Measurements from ENCODE around the gene TADA2B. TPM values are rescaled to one million over a fixed set of nuclear protein-coding genes. Genes with fewer than 3 reads are reported as not detected.

TADA2B gene
- polyA plus RNA-seq, 3 donors = 2.0 to 10.2 (median 2.6) TPM

GRCh38 chr4:7048642-7049041 lies 5.5 kb downstream of the TADA2B start:
- H3K4me2 ChIP-seq (replicated peaks; ENCODE audit: extremely low read depth, low read length, poor library complexity, severe bottlenecking) = no peak overlapping the region
- peaks cover 11 to 47% of the 10 kb centered on the region in 2 donors for H3K36me3 ChIP-seq (replicated peaks in 1 of 2; ENCODE audit: control insufficient read depth in 1 of 2, insufficient read depth in 2 of 2, low read length in 2 of 2)
- no peak overlapping the region for H2AFZ ChIP-seq (ENCODE audit: insufficient read depth, low read depth, low read length, poor library complexity, severe bottlenecking)
- Mint-ChIP-seq H3K4me1 (peaks cover 63% of the 10 kb centered on the region), H3K27ac (no peak overlapping the region), H3K9me3 (no peaks in the 10 kb centered on the region), H3K4me3 (no peak overlapping the region), H3K36me3 (peaks cover 42 to 76% of the 10 kb centered on the region in 2 donors), H3K27me3 (ENCODE audit: low read depth in 3 of 3) (peaks cover 2 to 10% (median 4%) of the 10 kb centered on the region in 3 donors)
- no peak overlapping the region for H3K9ac ChIP-seq (ENCODE audit: insufficient read depth, low read length, poor library complexity, severe bottlenecking)
- no peak for DNase-seq
- no peaks in the 10 kb centered on the region for H3K27me3 ChIP-seq (ENCODE audit: control insufficient read depth in 2 of 2, insufficient read depth in 2 of 2, low read length in 2 of 2)
- peaks cover 91% of the 10 kb centered on the region for H3K79me2 ChIP-seq (ENCODE audit: insufficient read depth, low read length)
- no peak for TF ChIP-seq CTCF (IDR thresholded peaks at IDR 0.05)
- peaks cover 97% of the 10 kb centered on the region for H4K20me1 ChIP-seq (ENCODE audit: insufficient read depth, low read length)
- peaks cover 37 to 46% of the 10 kb centered on the region in 2 donors for H3K4me1 ChIP-seq (ENCODE audit: control insufficient read depth in 1 of 2, insufficient read depth in 2 of 2, low read length in 2 of 2)
- 99% methylated on average over 11 of the region's 12 CpGs for WGBS (ENCODE audit: insufficient coverage)
- no peak overlapping the region for H3K4me3 ChIP-seq (replicated peaks in 1 of 3; ENCODE audit: low read depth in 2 of 3, low read length in 3 of 3)
- intact Hi-C loops (cut with micrococcal nuclease) = loop anchor here in 1 of 2 donors (10.0 kb wide), 2 partner anchors 134 to 334 kb away; partner anchors contain the start of gene BLOC1S4
- no peak overlapping the region for H3K27ac ChIP-seq (ENCODE audit: low read depth in 1 of 2, low read length in 2 of 2)
- no peaks in the 10 kb centered on the region for H3K9me3 ChIP-seq (replicated peaks in 1 of 2; ENCODE audit: control insufficient read depth in 1 of 2, insufficient read depth in 1 of 2, low read length in 2 of 2)

DNA sequence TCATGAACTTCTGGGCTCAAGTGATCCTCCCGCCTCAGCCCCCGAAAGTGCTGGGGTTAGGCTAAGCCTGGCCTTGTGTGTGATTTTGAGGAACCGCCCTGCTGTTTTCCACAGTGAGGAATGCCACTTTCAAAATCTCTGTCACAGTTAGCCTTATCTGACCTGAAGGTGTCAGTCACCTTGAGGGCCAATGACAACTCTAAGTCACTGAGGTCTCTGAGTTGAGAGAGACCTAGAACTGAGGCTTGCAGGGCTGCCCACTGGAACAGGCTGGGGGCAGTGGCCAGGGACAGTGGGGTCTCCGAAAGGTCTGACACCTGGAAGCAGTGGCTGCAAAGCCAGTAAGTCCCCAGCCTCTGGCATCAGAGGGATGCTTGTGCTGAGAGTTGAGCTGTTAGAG lies 6.1 kb downstream of the TADA2B start:
- H3K27ac ChIP-seq (ENCODE audit: low read depth in 1 of 2, low read length in 2 of 2) = no peak overlapping the region
- peaks cover 66% of the 10 kb centered on the region for H3K4me1 Mint-ChIP-seq
- no peaks in the 10 kb centered on the region for H3K9me3 ChIP-seq (replicated peaks in 1 of 2; ENCODE audit: control insufficient read depth in 1 of 2, insufficient read depth in 1 of 2, low read length in 2 of 2)
- H2AFZ ChIP-seq (ENCODE audit: insufficient read depth, low read depth, low read length, poor library complexity, severe bottlenecking) = no peak overlapping the region
- no peak overlapping the region for H3K9ac ChIP-seq (ENCODE audit: insufficient read depth, low read length, poor library complexity, severe bottlenecking)
- H3K27ac Mint-ChIP-seq = peak overlapping the region in 1 of 7 donors; percentile 8
- H3K4me1 ChIP-seq (ENCODE audit: control insufficient read depth in 1 of 2, insufficient read depth in 2 of 2, low read length in 2 of 2) = peaks cover 39 to 46% of the 10 kb centered on the region in 2 donors
- peaks cover 91% of the 10 kb centered on the region for H3K79me2 ChIP-seq (ENCODE audit: insufficient read depth, low read length)
- no peaks in the 10 kb centered on the region for H3K27me3 ChIP-seq (ENCODE audit: control insufficient read depth in 2 of 2, insufficient read depth in 2 of 2, low read length in 2 of 2)
- H3K4me2 ChIP-seq (replicated peaks; ENCODE audit: extremely low read depth, low read length, poor library complexity, severe bottlenecking) = no peak overlapping the region
- intact Hi-C loops (cut with micrococcal nuclease) = loop anchor here in 1 of 2 donors (10.0 kb wide), 2 partner anchors 134 to 334 kb away; partner anchors contain the start of gene BLOC1S4
- no peak for DNase-seq
- H3K36me3 ChIP-seq (replicated peaks in 1 of 2; ENCODE audit: control insufficient read depth in 1 of 2, insufficient read depth in 2 of 2, low read length in 2 of 2) = peaks cover 14 to 52% of the 10 kb centered on the region in 2 donors
- peaks cover 99% of the 10 kb centered on the region for H4K20me1 ChIP-seq (ENCODE audit: insufficient read depth, low read length)
- peaks cover 0 to 1% (median 0%) of the 10 kb centered on the region in 7 donors for H3K9me3 Mint-ChIP-seq
- 100% methylated on average over 4 of the region's 4 CpGs for WGBS (ENCODE audit: insufficient coverage)
- no peak overlapping the region for H3K4me3 ChIP-seq (replicated peaks in 1 of 3; ENCODE audit: low read depth in 2 of 3, low read length in 3 of 3)
- no peak for TF ChIP-seq CTCF (IDR thresholded peaks at IDR 0.05)
- H3K36me3 Mint-ChIP-seq = peaks cover 48 to 82% of the 10 kb centered on the region in 2 donors
- H3K4me3 Mint-ChIP-seq = no peak overlapping the region
- H3K27me3 Mint-ChIP-seq (ENCODE audit: low read depth in 3 of 3) = peaks cover 5 to 10% (median 6%) of the 10 kb centered on the region in 3 donors
